ENCODE results near the gene TUBA3C. TPM values are rescaled to one million over a fixed set of nuclear protein-coding genes. Genes with fewer than 3 reads are reported as not detected.

Gene TUBA3C
- total RNA-seq, 1 experiment from 2014 or later, result not detected

- Histone ChIP-seq H3K27ac (no peak overlapping the region), H3K9me3 (replicated peaks) (no peaks in the 10 kb centered on the region), H3K4me3 (no peak overlapping the region), H3K4me1 (no peaks in the 10 kb centered on the region), H3K27me3 (no peaks in the 10 kb centered on the region), H3K36me3 (no peaks in the 10 kb centered on the region)
- DNase-seq, result no peak
Measured at GRCh38 chr13:19155321-19155861, 26.2 kb downstream of the TUBA3C start.

GRCh38 chr13:19154843-19155242 lies 26.8 kb downstream of the TUBA3C start:
- Histone ChIP-seq H3K9me3 (replicated peaks) (no peaks in the 10 kb centered on the region), H3K4me3 (no peak overlapping the region), H3K27ac (no peak overlapping the region), H3K4me1 (no peaks in the 10 kb centered on the region), H3K27me3 (no peaks in the 10 kb centered on the region), H3K36me3 (no peaks in the 10 kb centered on the region)
- DNase-seq, result no peak

DNA sequence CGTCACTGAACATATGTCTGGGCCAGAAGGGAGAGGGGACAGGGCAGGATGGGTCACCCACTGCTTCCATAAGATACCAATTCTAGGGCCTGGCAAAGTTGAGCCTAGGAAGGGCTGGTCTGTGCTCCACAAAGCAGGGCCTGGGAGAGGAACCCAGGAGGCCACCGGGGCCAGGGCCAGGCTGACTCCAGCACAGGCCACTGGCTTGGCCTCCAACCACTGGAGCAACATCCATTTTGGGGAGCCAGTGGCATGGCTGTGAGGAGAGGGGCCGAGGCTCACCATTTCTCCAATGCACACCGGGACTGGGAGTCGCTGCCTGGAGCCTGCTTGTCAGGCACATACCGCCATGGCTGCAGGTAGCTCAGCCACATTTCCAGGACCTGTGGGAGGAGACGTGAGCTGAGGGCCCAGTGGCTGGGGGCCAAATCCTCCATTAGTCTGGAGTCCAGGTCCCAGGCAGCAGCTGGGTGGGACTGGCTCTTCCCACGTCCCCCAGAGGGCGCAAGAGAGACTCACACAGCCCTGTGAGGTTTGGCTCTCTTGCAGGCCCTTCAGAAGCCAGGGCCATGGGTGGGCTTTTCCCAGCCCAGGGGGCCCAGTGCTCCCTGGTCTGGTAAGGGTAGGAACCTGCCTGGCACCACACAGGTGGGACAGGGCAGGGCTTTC lies 27.7 kb downstream of the TUBA3C start:
- Histone ChIP-seq H3K27ac (no peak overlapping the region), H3K36me3 (no peaks in the 10 kb centered on the region), H3K27me3 (no peaks in the 10 kb centered on the region), H3K9me3 (replicated peaks) (no peaks in the 10 kb centered on the region; the same call in 1 of the 2 replicates), H3K4me1 (no peaks in the 10 kb centered on the region), H3K4me3 (no peak overlapping the region)
- peak; percentile 35 to 68 for DNase-seq

GRCh38 chr13:19152403-19152802 lies 29.2 kb downstream of the TUBA3C start:
- H3K27ac ChIP-seq, result no peak overlapping the region
- DNase-seq, result no peak
- H3K9me3 ChIP-seq (replicated peaks), result peaks cover 7% of the 10 kb centered on the region; the same call in 1 of the 2 replicates
- H3K4me1 ChIP-seq, result no peaks in the 10 kb centered on the region
- H3K27me3 ChIP-seq, result no peaks in the 10 kb centered on the region
- H3K4me3 ChIP-seq, result no peak overlapping the region
- no peaks in the 10 kb centered on the region for H3K36me3 ChIP-seq

- Histone ChIP-seq H3K27ac (no peak overlapping the region), H3K27me3 (no peaks in the 10 kb centered on the region), H3K36me3 (no peaks in the 10 kb centered on the region), H3K4me3 (no peak overlapping the region), H3K4me1 (no peaks in the 10 kb centered on the region), H3K9me3 (replicated peaks) (peaks cover 7% of the 10 kb centered on the region; the same call in 1 of the 2 replicates)
- no peak for DNase-seq
Measured at GRCh38 chr13:19151581-19152263, 29.9 kb downstream of the TUBA3C start.

- peaks cover 7% of the 10 kb centered on the region; the same call in 1 of the 2 replicates for H3K9me3 ChIP-seq (replicated peaks)
- H3K36me3 ChIP-seq, result no peaks in the 10 kb centered on the region
- no peaks in the 10 kb centered on the region for H3K27me3 ChIP-seq
- no peak overlapping the region for H3K27ac ChIP-seq
- no peak for DNase-seq
- no peak overlapping the region for H3K4me3 ChIP-seq
- H3K4me1 ChIP-seq, result no peaks in the 10 kb centered on the region
Measured at GRCh38 chr13:19150712-19151228, 30.9 kb downstream of the TUBA3C start.

GRCh38 chr13:19150226-19150625 lies 31.4 kb downstream of the TUBA3C start:
- H3K4me3 ChIP-seq, result no peak overlapping the region
- H3K27me3 ChIP-seq, result no peaks in the 10 kb centered on the region
- H3K4me1 ChIP-seq, result no peaks in the 10 kb centered on the region
- H3K9me3 ChIP-seq (replicated peaks), result peaks cover 7% of the 10 kb centered on the region; the same call in 1 of the 2 replicates
- no peak for DNase-seq
- no peak overlapping the region for H3K27ac ChIP-seq
- no peaks in the 10 kb centered on the region for H3K36me3 ChIP-seq

GRCh38 chr13:19148561-19148960 lies 33.1 kb downstream of the TUBA3C start:
- no peak overlapping the region for H3K27ac ChIP-seq
- H3K36me3 ChIP-seq, result no peaks in the 10 kb centered on the region
- H3K27me3 ChIP-seq, result no peaks in the 10 kb centered on the region
- no peak overlapping the region for H3K4me3 ChIP-seq
- no peaks in the 10 kb centered on the region for H3K4me1 ChIP-seq
- peaks cover 7% of the 10 kb centered on the region; the same call in 1 of the 2 replicates for H3K9me3 ChIP-seq (replicated peaks)
- no peak for DNase-seq

Measured in SJCRH30 (cell line).